ENCODE results near the gene USP14.

- TF ChIP-seq POLR2A (IDR thresholded peaks at IDR 0.05; ENCODE audit: low read depth) (no peak), CTCF (IDR thresholded peaks at IDR 0.05) (no peak), EP300 (IDR thresholded peaks at IDR 0.05) (no peak)
These were observed 73.2 kb downstream of the USP14 start for GRCh38 chr18:231563-231962.

Data from esophagus muscularis mucosa (tissue), 4 donors.